DMS 273 (cell line): ENCODE results near the gene SEC14L3.

Source experiments
- DNase-seq: peaks from one replicate; lab custom pipeline; 2025; ENCODE audit not compliant: unreplicated experiment; lab: John Stamatoyannopoulos, UW

Gene SEC14L3

DNA sequence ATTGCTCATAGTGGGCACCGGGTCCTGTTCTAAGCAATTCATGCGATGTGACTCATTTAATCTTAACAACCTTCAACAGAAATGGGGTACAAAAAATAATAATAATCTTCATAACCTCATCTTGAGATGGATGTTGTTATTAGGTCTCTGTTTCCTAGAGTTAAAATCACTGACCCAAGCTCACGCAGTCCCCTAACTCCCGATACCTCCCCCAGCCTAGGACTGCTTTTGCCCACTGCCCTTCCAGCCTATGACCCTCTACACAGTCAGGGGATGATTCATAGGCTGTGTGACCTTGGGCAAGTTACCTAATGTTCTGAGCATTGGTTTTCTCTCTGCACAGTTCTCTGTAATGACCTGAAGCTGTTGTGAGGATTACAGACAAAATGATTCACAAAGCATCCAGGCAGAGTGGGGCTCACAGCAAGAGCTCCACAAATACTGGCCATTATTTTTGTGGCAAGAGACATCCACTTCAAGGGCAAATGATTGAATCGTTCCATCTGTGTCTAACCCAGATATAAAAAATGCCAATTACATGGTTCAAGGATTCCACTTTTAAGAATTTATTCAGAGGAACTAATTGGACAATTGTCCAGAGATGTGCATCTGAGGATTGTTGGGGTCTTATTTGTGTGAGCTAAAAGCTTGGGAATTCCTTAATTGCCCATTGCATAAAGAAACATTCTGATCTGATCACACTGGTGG lies 26.2 kb downstream of the SEC14L3 start:
- no peak for DNase-seq

DNA sequence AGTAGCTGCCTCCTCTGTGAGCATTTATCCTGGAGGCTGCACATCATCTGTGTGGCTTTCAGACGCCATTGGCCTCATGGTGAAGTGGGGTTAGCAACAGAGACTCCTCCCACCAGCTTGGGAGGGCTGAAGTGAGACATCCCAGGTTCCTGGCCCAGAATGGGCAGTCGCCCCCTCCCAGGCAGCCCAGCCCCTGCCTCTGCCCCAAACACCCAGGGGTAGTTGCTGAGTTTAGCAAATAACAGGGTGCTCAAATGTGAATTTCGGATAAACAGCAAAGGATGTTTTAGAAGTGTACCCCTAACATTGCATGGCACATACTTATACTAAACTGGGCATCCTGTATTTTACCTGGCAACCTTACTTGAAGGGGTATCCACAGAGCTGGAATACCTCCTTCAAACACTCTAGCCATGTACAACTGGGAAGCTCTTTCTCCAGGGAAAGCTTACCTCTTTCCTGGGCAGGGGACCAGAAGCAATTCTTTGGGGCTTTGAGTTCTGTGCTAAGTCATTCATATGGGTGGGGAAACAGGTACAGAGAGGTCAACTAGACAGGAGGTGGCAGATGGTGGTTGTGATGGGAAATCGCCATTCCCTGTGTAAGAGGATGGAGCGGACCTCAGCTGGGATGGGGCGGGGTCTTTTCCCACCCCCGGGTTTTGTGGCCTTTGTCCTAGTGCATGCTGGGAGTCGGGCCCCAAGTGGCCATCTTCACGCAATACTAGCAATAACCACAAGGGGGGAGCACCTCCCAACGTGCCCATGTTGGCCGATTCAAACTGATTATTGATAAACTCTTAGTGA lies 27.0 kb downstream of the SEC14L3 start:
- DNase-seq, result peak; percentile 79

DNA sequence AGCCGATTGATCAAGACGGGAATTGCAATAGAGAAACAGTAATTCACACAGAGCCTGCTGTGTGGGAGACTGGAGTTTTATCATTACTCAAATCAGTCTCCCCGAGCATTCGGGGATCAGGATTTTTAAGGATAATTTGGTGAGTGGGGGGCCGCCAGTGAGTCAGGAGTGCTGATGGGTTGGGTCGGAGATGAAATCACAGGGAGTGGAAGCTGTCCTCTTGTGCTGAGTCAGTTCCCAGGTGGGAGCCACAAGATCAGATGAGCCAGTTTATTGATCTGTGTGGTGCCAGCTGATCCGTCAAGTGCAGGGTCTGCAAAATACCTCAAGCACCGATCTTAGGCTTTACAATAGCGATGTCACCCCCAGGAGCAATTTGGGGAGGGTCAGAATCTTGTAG lies 30.7 kb downstream of the SEC14L3 start:
- DNase-seq, result no peak

DNA sequence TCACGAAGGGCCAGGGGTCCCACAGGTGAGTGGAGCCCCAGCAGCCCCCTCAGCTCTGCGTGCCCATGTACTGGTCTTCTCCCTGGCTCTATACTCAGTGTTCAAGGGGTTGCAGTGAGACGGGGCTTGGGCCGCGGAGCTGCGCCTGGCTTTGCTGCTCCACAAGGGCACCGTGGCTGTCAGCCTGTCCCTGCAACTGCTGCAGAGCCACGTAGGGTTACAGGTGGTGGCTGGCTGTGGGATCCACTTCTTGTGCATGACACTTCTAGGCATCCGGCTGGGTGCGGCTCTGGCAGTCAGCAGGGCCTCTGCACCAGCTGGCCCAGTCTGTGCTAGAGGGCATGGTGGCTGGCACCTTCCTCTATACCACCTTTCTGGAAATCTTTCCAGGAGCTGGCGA lies 32.0 kb downstream of the SEC14L3 start:
- DNase-seq, result no peak

DNA sequence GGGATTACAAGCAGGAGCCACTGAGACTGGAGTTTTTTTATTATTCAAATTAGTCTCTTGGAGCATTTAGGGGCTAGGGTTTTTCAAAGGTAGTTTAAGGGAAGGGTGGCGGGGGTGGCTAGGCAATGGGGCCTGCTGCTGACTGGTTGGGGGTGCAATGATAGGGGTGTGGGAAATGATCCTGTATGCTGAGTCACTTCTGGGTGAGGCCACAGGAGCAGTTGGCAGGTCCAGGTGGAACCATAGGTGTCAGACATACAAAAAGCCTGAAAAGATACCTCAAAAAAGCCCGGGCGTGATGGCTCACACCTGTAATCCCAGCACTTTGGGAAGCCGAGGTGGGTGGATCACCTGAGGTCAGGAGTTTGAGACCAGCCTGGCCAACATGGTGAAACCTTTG lies 32.6 kb downstream of the SEC14L3 start:
- no peak for DNase-seq

DNA sequence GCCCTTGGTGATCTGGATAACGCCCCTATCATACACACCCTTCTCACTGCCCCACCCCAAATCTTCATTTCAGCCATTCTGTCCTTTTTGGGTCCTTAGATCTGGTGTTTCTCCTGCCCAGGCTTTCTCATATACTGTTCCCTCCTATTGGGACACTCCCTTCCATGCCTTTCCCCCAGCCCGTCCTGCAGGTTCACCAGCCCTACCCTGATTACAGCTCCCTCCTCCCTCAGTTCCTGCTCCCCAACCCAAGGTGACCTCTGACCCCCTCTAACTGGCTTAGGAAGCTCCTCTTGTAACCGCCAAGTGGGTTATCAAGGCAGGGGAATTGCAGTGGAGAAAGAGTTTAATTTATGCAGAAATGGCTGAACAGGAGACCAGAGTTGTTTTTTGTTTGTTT lies 33.3 kb downstream of the SEC14L3 start:
- no peak for DNase-seq

DNA sequence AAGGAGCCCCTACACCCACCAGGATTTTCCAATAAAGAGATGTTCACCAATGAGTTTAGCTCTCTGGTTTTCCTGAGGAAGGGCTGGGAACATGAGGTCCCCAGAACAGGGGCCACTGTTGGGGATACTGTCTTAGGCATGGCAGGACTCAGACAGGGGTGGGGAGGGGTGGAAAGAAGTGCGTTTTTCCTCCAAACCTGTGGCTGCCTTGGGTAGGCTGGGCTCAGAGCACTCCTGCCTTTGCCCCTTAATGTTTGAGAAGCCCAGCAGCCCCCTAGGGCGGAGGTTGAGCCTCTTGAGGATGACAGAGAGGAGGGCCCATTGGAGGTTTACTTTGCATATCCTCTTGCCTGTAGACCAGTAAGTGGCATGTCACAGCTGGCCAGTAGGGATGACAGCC lies 35.6 kb downstream of the SEC14L3 start:
- no peak for DNase-seq

DNA sequence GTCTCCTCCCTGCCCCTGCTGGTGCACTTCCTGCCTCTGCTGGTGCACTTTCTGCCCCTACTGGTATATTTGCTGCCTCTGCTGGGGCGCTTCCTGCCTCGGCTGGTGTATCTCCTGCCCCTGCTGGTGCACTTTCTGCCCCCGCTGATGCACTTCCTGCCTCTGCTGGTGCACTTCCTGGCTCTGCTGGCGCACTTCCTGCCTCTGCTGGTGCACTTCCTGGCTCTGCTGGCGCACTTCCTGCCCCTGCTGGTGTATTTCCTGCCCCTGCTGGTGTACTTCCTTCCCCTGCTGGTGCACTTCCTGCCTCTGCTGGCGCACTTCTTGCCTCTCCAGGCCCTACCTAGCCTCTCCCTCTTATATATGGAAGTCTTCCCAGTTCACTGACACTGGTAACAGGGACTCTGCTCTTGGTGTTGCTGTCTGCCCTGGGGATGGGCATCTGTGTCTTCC lies 36.1 kb downstream of the SEC14L3 start:
- peak; percentile 6 for DNase-seq

DNA sequence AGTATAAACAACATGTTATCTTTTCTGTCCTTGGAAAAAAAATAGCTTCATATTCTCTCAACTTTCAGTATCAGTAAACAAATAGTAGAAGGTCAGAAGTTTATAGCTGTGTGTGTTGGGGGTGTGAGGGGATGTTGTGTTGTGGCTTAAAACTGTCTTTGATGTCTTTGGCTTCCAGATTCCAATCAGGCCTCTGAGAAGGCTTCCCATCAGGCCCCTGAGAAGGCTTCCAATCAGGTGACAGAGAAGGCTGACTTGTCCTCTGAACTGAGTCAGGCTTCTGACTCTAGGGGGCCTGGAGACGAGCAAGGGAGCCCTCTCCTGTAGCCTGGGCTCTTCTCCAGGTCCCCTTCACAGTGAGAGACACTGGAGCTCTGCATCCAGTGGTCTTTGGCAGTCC lies 37.0 kb downstream of the SEC14L3 start:
- no peak for DNase-seq

DNA sequence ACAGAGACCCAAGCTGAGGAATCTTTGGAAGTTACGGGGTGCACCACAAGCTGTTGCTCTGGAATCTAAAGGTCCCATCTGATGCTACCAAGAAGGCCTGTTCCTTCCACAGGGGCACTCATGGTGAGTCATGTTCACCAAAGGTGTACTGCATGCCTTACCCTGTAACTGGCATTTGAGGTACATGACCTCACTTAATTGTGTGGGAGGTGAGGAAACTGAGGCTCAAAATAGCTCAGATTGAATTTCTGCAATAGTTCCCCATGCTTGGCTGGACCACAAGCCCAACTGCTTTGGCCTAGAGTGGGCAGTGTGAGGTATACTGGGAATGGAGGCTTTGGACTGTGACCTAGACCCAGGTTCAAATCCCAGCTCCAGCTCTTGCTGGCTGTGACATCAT lies 38.0 kb downstream of the SEC14L3 start:
- no peak for DNase-seq

DNA sequence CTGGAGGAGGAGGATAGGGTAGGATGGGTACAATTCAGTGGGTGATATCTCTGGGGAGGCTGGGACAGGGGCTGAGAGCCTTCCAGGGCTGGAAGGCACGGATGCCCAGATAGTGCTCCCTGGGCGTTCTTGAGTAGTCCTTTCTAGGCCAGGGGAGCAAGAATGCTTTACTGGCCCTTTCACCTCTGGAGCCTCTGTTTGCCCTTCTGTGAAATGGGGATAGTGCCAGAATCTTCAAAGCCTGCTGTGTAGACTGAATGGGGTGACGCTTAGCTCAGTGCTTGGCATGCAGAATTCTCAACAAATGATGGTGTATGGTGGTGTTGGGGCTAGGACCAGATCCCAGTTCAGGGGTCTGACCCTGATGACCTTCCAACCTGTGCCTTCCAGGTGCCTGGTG lies 38.6 kb downstream of the SEC14L3 start:
- no peak for DNase-seq

DNA sequence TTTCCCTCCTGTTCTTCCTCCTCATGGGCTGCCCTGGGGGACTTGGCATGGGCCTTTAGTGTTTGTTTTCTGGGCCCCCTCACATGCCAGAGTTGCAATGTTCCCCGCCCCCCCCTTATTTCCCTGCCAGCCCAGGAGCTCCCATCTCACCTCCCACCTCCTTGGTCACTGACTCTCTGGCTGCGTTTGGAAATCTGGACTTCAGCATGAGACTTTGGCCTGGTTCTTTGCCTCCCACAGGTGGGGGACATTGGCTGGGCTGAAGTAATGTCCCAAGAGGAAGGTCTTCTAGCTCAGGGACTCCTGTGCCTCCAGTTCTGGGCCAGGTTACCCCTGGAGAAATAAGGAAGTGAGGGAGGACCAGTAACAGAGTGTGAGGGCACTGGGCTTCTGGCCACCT lies 39.3 kb downstream of the SEC14L3 start:
- DNase-seq, result no peak

DNA sequence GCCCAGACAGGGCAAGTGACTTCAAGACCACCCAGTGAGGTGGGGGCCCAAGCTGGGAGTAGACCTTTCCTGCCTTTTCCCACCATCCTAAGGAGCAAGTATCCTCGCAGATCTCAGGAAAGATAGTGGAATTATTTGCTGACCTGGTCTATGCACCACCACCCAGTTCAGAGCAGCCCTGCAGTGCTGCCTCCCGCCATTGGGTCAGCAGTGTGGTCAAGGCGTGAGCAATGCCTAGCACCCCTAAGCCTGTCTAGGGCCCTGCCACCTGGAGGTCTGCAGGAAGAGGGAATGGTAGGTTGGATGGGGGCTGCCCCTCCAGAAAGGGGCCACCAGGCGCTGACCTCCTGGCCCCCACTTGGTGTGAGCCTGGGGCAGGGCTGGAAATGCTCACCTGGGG lies 39.7 kb downstream of the SEC14L3 start:
- DNase-seq, result no peak

DNA sequence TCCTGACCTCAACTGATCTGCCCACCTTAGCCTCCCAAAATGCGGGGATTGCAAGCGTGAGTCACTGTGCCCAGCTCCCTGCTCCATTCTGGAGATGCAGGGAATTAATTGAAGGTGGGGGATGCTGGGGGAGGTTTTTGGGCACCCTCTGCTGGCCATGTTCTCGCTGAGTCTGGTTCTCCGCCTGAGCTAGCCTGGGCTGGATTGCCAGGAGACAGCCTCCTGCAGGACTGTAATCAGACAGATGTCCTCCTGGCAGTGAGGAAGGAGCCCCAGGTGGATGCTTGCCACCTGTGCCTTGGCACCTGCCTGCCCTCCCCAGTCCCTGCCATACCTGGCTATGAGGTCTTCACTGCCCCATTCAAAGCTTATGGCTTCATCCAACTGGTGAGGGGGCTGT lies 40.9 kb downstream of the SEC14L3 start:
- peak; percentile 37 for DNase-seq

DNA sequence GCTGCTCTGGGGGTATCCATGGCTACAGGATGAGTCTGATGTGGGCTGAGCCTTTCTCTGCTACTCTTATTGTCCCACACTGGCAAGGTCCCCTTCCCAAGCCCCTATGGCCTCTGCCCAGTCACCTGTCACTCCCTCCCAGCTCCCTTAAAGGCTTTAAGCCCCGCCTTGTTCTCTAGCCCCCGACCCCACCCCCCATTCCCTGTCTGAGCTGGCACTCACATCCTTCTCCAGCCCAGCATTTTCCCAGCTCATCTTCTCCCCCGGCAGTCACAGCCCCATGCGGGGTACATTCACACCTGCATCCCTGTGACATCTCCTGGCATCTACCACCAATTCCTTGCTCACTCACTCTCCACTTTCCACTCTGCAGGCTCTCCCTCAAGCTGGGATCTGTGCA lies 41.9 kb downstream of the SEC14L3 start:
- DNase-seq, result no peak

DNA sequence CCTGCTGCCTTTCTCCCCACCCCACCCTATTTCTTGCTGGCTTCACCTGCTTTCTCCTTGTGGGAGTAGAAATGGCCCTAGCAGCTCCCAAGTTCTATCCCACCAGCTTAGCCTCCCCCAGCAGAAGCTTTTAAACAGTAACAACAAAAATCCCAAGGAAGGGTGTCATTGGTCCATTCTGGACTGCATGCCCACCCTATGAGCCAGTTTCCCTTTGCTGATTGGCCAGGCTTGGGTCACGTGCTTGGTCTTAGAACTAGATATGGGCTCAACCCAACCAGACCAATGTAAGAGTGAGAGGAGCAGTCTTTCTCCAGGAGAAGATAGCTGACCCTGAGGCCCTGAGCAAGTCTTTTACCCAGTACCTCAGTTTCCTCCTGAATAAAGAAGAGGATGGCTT lies 43.9 kb downstream of the SEC14L3 start:
- DNase-seq, result peak; percentile 11

DNA sequence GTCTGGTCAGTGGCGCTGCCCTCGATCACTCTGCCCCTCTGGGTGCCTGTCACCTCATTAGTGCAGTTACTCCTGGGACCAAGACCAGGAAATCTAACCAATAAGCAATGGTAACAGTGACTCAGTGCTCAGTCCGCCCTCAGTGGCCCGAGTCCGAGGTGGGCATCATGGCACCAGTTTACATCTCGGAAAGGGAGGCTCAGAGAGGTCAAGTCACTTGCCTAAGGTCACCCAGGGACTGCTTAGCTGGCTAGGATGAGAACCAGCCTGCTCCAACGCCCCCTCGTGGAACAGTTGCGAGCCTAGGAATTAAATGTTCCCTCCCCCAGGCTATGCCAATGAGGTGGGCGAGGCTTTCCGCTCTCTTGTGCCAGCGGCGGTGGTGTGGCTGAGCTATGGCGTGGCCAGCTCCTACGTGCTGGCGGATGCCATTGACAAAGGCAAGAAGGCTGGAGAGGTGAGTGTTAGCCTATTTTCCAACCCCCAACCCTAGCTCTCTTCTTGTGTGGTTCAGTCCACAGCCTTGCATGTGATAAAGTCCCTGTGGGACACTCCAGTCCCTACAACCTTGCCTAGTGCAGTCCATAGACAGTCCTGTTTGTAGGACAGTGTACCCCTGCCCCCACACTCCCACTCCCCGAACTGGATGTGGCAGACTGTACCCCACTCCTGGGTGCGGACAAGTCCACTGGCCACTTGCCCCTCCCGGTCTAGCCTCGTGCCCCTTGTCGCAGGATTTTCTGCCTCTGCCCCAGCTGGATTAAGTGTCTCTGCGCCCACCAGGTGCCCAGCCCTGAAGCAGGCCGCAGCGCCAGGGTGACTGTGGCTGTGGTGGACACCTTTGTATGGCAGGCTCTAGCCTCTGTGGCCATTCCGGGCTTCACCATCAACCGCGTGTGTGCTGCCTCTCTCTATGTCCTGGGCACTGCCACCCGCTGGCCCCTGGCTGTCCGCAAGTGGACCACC lies 45.1 kb downstream of the SEC14L3 start:
- DNase-seq, result peak; percentile 89

DNA sequence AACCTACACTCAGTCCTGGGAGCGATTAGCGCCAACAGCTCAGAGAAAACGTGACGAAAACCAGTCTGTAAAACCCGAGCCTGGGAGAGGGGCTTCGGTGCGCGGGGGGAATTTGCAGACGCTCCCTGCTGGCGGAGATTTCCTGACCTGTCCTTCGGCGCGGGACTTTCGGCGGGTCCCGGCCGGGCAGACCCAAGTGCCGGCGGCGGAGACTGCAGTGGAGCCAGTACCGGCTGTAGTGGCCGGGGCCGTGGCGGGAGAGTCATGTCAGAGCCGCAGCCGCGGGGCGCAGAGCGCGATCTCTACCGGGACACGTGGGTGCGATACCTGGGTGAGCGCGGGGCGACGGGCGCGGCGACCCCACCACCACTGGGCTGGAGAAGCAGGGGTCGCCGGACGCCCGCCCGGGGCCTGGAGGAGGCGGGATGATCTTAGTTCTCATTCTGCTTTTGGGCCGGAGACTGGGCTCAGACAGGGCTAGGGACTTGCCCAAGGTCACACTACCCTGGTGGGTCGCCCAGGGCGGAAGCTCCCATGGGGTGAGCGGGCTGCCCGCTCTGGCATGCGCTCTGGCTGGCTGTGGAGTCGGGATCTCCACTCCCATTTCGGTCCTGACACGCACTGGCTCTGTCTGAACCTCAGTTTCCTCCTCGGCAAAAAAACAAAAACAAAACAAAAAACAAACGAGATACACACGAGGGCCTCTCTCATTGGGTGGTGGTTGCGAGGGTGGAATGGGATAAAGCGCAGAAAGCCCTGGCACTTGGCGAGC lies 46.0 kb downstream of the SEC14L3 start, which contains the start of gene MTFP1:
MTFP1 (plus strand) TSS at position 153 of the 772 bp plus-strand sequence; CDS start at position 265, 112 bp downstream.
- peak; percentile 83 for DNase-seq

DNA sequence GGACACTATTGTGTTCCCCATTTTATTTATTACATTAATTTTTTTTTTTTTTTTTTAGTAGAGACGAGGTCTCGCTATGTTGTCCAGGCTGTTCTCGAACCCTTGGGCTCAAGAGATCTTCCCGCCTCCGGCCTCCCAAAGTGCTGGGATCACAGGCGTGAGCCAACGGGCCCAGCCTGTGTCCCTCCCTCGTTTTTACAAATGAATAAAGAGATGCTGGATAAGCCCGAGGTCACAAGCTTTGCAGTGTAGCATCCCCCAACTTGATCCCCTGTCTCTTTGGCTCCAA lies 46.5 kb downstream of the SEC14L3 start:
- DNase-seq, result no peak

DNA sequence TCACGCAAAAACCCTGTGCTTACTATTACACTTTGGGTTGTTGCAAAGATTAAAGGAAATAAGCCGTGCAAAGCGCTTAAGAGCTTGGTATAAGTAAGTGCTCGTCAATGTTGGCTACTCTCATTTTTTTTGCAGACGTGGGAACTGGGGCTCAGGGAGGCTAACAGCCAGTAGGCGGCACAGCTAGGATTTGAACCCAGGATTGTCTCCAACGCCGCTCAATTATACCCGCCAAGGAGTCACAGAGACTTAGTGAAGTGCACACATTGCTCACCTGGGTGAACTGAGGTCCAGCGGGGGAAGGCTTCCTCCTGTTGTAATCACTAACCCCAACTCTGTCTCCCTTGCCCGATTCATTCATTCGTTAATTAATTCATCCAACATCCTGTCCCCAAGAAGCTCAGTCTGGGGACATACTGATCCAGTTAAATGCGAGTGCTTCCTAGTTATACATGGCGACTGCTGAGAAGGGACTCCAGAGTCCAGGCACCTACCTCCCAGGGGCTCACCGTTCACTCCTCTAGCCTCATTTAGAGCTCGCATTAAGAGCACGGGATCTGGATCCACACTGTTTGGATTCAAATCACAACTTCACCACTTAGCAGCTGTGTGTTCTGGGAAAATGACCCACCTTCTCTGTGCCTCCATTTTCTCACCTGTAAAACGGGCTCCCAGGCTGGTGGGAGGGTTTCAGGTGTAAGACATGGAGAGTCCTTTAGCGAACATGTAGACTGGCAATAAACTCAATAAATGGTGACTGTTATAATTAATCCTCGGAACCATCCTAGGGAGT lies 47.1 kb downstream of the SEC14L3 start:
- peak; percentile 58 for DNase-seq
